HEK293 (cell line): ENCODE results near the gene HTR2A.

ENCODE experiments used
- BCL11A ChIP-seq: fragments of 450-650 bp; formaldehyde crosslinking; IDR thresholded peaks from 2 replicates; pipeline ENCODE4 v1.5.1; 2016; ENCODE audit warnings: low read depth, missing biosample characterization, missing genetic modification characterization
- ZBTB8A ChIP-seq: fragments of 450-650 bp; formaldehyde crosslinking; IDR thresholded peaks from 2 replicates; pipeline ENCODE4 v1.5.1; 2016; ENCODE audit warnings: missing biosample characterization, missing genetic modification characterization
- ZNF558 ChIP-seq: fragments of 450-650 bp; formaldehyde crosslinking; IDR thresholded peaks from 2 replicates; pipeline ENCODE4 v1.5.1; 2016; ENCODE audit warnings: missing biosample characterization, missing genetic modification characterization
- ZNF621 ChIP-seq: fragments of 450-650 bp; formaldehyde crosslinking; IDR thresholded peaks from 2 replicates; pipeline ENCODE4 v1.5.1; 2017; ENCODE audit warnings: missing biosample characterization, missing genetic modification characterization
- ZNF707 ChIP-seq: fragments of 450-650 bp; formaldehyde crosslinking; IDR thresholded peaks from 2 replicates; pipeline ENCODE4 v1.5.1; 2016; ENCODE audit warnings: missing biosample characterization, missing genetic modification characterization
- ZSCAN30 ChIP-seq: fragments of 450-650 bp; IDR thresholded peaks from 2 replicates; pipeline ENCODE4 v1.5.1; 2018; ENCODE audit warnings: missing biosample characterization, mild to moderate bottlenecking, missing genetic modification characterization, moderate library complexity
- TF ChIP-seq, protein P1 (sequence below): fragments of 450-650 bp; formaldehyde crosslinking; IDR thresholded peaks from 2 replicates; pipeline ENCODE4 v1.5.1; 2016; ENCODE audit warnings: missing biosample characterization, missing genetic modification characterization

DNA sequence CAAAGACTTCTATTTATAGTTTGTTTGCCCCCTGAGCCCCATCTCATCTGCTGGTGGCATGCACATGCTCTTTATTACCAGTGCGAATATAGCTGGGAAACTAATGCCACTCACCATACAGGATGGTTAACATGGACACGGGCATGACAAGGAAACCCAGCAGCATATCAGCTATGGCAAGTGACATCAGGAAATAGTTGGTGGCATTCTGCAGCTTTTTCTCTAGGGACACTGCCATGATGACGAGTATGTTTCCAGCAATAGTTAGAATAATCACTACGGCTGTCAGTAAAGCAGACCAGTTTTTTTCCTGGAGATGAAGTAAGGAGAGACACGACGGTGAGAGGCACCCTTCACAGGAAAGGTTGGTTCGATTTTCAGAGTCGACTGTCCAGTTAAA, 1.5 kb downstream of the HTR2A start:
- TF ChIP-seq BCL11A (tag by site-specific recombination): no peak
- TF ChIP-seq ZNF621 (tag by site-specific recombination): no peak
- TF ChIP-seq ZBTB8A (tag by site-specific recombination): no peak
- no peak for TF ChIP-seq ZNF558
- TF ChIP-seq, protein P1, sequence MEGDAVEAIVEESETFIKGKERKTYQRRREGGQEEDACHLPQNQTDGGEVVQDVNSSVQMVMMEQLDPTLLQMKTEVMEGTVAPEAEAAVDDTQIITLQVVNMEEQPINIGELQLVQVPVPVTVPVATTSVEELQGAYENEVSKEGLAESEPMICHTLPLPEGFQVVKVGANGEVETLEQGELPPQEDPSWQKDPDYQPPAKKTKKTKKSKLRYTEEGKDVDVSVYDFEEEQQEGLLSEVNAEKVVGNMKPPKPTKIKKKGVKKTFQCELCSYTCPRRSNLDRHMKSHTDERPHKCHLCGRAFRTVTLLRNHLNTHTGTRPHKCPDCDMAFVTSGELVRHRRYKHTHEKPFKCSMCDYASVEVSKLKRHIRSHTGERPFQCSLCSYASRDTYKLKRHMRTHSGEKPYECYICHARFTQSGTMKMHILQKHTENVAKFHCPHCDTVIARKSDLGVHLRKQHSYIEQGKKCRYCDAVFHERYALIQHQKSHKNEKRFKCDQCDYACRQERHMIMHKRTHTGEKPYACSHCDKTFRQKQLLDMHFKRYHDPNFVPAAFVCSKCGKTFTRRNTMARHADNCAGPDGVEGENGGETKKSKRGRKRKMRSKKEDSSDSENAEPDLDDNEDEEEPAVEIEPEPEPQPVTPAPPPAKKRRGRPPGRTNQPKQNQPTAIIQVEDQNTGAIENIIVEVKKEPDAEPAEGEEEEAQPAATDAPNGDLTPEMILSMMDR (tag by site-specific recombination): no peak
- TF ChIP-seq ZNF707 (tag by site-specific recombination): no peak
- no peak for TF ChIP-seq ZSCAN30 (tag by site-specific recombination)
